A549 treated with RU486 at 1 μM for 4 hours (cell line): Measurements from ENCODE around the gene PNLIPRP3. TPM values are rescaled to one million over a fixed set of nuclear protein-coding genes. Genes with fewer than 3 reads are reported as not detected.

ENCODE experiments used
- total RNA-seq: library from RNA; stranded (reverse); fragments of 200-300 nt; extraction: Qiagen RNA extraction; gene quantifications from 5 replicates; pipeline ENCODE4 v1.2.3, GENCODE V29; 2022; ENCODE audit warnings: low read depth

Gene PNLIPRP3
- total RNA-seq: not detected in 5 replicates

GRCh38 chr10:116427671-116428070, at the start of gene PNLIPRP3:
PNLIPRP3 (plus strand) TSS chr10:116427847; CDS start chr10:116428013, 166 bp downstream.

Other genes with a start within 250 kb of the PNLIPRP3 start
- gene GFRA1, start 154.6 kb upstream of the PNLIPRP3 start, total RNA-seq: 8.6 to 11.3 TPM (median 9.3 TPM) in 5 replicates
- not detected in 5 replicates for gene CCDC172, start 103.4 kb upstream of the PNLIPRP3 start, total RNA-seq
- gene PNLIP, start 118.1 kb downstream of the PNLIPRP3 start, total RNA-seq: not detected in 5 replicates
- not detected in 5 replicates for gene PNLIPRP1, start 163.1 kb downstream of the PNLIPRP3 start, total RNA-seq
- 0.10 to 0.32 TPM in 2 of 5 replicates, not detected in the others for gene PNLIPRP2, start 193.1 kb downstream of the PNLIPRP3 start, total RNA-seq